Left colon (tissue), 2 donors: ENCODE data around the gene MYOM1. TPM values are rescaled to one million over a fixed set of nuclear protein-coding genes. Genes with fewer than 3 reads are reported as not detected.

Experiments used
- ATAC-seq: fragments of 200-7000 bp; cut with Tn5 transposase; one replicate; pipeline ENCODE4 v1.9.1; 2020; ENCODE audit warnings: mild to moderate bottlenecking, moderate library complexity
- DNase-seq, 2 donors: peaks; one replicate each; pipeline ENCODE4 v3.0.0-alpha.2; 2020
- intact Hi-C, 2 donors: fragments of 100-400 bp; cut with DNase I in 1 of 2; cut with micrococcal nuclease in 1 of 2; formaldehyde crosslinking; loops; one replicate each; pipeline versions ENCODE4 v1.11.2 to v1.14.0; 2022; cut with DNase I, micrococcal nuclease
- total RNA-seq, 2 donors: library from RNA; stranded (reverse); fragmentation: NEBNext Ultra II Directional; extraction: Animal tissue kit (Norgen Biotek cat#: 25700); gene quantifications; one replicate each; pipeline ENCODE4 v1.2.1, GENCODE V29; 2021
- donor health status: DM: no; HTN: no; CAD: no.
- donor health status: DM: yes; HTN: yes; CAD: no.

The MYOM1 gene
- total RNA-seq, 2 donors from 2014 or later: 3.5 to 9.6 TPM

DNA sequence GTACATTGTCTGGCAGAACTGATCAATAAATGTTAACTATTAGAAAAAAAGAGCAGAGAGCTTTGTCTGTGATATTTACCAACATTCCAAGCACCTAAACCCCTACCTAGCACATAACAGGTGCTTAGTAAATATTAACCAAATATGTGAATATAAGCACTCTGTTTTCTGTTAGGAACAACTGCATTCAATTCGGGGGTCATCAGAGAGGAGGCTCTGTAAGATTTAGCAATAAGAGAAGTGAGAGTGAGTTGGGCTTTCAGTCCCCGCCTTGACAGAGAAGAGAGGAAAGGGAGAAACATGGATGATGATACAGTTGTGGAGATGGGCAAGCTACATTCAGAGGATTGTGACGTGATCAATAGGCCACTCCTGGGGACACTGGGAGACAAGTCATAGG, 47.7 kb downstream of the MYOM1 start:
- intact Hi-C loops: no loop called here
- no peak for ATAC-seq

DNA sequence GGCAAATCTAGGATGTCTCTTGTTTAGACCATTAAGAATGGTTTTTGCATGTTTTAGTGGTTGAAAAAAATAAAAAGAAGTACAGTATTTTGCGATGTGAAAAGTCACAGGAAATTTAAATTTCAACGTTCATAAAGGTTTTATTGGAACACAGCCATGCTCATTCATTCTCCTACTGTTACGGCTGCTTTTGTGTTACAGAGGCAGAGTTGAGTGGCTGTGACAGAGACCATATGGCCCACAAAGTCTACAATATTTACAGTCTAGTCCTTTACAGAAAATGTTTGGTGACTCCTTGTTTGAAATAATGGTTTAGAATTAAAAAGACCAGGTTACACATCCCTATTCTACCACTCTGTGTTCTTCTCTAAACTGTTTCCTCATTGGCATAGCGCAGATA, 48.1 kb downstream of the MYOM1 start:
- intact Hi-C loops: no loop called here
- ATAC-seq: no peak
- no peak for DNase-seq

More for the DNA sequence above, 47.7 kb downstream of the MYOM1 start:
- no peak for DNase-seq

DNA sequence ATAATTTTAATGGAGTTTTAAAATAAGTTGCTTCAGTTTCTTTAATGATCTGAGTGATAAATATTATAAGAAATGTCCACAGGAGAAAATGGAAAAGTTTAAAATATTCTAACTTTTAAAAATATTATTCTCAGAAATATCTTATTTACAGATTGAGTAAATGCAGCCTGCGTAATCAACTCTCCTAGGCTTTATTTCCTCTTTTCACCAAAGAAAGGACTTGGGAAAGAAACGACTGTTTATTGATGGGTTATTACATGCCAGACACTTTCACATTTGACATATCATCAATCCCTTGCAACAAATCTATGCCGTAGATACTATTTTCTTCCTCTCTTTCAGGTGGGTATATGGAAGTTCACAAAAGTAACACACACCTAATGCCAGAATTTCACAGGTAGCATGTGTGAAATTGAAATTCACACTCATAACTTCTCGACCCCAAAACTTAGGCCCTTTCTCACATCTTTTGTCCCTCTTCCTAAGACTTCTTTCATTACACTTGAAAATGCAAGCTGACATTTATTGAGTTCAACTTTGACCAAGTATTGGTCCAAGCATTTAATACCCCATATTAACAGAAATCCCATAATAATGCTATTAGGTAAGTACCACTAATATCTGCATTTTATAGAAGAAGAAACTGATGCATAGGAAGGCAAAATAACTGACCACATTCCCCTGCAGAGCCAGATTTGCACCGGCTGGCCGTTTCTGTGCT, 49.2 kb downstream of the MYOM1 start:
- intact Hi-C loops: no loop called here
- ATAC-seq (no peak), DNase-seq (no peak)

DNA sequence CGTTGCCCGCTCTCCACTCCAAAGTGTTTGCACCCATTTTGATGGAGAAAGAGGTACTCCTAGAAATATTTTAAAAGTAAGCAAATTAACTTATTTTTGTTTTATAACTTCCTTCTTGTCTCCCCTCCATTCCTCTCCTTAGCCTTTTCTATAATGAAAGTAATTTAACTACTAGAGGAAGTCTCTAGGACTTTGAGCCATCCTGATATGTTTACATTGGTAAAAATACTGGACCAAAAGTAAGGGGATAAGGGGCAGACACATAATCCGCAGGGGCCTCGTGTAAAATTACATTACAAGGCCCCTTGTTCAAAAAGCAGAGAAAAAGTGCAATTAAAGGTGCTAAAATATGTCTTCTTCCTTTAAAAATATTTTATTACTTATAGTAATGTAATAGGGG, 55.4 kb downstream of the MYOM1 start:
- intact Hi-C loops: no loop called here
- DNase-seq (no peak), ATAC-seq (no peak)

DNA sequence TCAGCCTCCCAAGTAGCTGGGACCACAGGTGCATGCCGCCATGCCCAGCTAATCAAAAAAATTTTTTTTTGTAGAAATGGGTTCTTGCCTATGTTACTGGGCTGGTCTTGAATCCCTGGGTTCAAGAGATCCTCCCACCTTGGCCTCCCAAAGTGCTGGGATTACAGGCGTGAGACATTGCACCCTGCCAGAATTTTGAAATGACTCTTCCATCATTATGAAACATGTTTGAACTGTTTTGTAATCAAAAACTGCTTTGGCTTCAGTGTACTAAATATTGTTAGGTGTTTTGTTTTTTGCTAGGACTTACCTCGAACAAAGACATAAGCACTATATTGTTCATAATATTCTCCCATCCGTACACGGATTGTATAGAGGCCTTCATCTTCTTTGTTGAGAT, 55.8 kb downstream of the MYOM1 start:
- intact Hi-C loops: no loop called here
- no peak for ATAC-seq
- DNase-seq: no peak

DNA sequence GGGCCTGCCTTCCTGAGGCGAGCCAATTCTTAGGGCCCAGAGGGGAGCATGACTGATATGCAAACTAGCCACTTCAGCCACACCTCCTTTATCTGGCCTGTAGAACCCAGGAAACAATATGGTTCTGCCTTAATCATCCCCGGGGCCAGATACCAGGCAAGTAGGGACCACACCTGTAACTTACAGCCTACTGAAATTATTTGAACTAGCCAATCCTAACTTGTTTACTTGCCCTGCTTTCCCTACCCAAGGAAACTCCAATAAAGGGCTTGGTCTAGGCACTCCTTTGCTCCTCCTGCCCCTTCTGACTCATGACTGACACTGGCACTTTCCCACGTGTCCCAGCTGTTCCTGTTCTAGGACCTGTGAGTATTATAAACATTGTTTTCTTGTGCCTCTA, 57.6 kb downstream of the MYOM1 start:
- ATAC-seq: peak; percentile 97
- DNase-seq: peak; percentile 24 to 70
- intact Hi-C loops: no loop called here

DNA sequence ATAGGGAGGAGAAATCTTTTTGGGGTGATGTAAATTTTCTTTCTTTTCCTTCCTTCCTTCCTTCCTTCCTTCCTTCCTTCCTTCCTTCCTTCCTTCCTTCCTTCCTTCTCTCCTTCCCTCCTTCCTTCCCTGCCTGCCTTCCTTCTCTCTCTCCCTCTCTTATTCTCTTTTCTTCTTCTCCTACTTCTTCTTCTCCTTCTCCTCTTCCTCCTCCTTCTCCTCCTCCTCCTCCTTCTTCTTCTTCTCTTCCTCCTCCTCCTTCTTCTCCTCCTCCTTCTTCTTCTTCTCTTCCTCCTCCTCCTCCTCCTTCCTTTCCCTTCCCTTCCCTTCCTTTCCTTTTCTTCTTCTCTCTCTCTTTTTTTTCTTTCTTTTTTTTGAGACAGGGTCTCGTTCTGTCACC, 59.9 kb downstream of the MYOM1 start:
- intact Hi-C loops: loop anchor here in 1 of 2 donors (10.0 kb wide), 1 partner anchor 85 kb away; the partner anchor contains the start of gene MYL12A
- DNase-seq: no peak
- no peak for ATAC-seq

DNA sequence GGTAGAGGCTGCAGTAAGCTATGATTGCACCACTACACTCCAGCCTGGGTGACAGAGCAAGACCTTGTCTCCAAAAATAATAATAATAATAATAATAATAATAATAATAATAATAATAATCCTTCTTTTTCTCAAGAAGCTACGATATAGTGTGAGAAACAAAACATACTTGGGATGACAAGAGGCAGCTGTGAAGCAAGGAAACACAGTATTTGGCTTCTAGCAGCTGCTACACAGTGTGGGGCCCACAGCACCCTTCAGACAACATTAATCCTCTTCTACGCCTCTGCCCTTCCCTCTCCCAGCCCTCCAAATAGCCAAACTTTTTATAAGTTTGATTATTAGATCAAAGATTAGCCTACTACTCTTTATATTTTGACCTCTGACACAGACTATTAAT, 62.2 kb downstream of the MYOM1 start:
- ATAC-seq (no peak), DNase-seq (no peak)
- intact Hi-C loops: loop anchor here in 1 of 2 donors (10.0 kb wide), 1 partner anchor 87 kb away; the partner anchor contains the start of gene MYL12A

DNA sequence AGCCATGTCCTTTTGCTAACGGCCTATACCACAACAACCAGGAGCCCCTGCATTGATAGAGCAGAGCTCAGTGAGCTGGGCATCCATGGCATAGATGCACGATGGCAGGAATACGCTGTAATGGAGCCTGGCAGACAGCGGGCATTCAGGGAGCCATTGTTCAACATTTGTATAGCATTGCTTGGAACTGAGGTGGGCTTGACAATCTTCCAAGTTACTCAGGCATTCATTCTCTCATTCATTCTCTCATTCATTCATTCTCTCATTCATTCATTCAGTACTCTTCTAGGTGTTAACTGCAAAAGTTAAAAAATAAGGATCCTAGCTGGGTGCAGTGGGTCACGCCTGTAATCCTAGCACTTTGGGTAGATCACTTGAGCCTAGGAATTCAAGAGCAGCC, 62.7 kb downstream of the MYOM1 start:
- intact Hi-C loops: loop anchor here in 1 of 2 donors (10.0 kb wide), 1 partner anchor 88 kb away; the partner anchor contains the start of gene MYL12A
- ATAC-seq: no peak
- DNase-seq: no peak

DNA sequence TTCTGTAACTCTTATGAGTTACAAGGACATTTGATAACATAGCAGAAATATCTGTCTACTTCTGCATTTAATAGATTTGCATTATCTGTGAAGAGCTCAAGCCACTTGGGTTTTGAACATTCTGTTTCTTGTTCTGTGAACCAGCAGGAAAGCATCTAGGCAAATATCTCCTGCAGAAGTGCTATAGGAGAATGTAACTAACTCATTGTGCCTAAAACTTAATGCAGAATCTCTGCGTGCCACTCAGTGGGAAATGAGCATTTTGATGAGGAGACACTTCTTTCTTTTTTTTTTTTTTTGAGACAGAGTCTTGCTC, 63.5 kb downstream of the MYOM1 start:
- intact Hi-C loops: loop anchor here in 1 of 2 donors (10.0 kb wide), 1 partner anchor 89 kb away; the partner anchor contains the start of gene MYL12A
- no peak for ATAC-seq
- no peak for DNase-seq

DNA sequence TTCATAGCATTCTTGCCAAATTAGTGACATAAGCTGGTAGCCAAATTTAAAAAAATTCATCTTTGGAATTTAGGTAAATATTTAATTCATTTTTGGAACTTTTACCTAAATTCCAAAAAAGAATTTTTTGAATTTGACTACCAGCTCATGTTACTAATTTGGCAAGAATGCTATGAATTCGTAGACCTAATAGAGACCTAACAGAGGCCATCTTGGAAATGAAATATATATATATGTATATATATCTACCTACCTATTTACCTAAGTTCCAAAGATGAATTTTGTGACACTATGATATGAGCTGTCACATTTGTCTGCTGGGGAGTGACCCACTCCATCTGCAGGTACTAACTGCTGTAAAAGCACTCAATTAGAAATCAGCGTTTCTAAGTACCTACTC, 65.6 kb downstream of the MYOM1 start:
- intact Hi-C loops: loop anchor here in 1 of 2 donors (5.0 to 10.0 kb wide), 2 partner anchors 91 to 222 kb away; partner anchors contain the start of gene MYL12A
- no peak for ATAC-seq

DNA sequence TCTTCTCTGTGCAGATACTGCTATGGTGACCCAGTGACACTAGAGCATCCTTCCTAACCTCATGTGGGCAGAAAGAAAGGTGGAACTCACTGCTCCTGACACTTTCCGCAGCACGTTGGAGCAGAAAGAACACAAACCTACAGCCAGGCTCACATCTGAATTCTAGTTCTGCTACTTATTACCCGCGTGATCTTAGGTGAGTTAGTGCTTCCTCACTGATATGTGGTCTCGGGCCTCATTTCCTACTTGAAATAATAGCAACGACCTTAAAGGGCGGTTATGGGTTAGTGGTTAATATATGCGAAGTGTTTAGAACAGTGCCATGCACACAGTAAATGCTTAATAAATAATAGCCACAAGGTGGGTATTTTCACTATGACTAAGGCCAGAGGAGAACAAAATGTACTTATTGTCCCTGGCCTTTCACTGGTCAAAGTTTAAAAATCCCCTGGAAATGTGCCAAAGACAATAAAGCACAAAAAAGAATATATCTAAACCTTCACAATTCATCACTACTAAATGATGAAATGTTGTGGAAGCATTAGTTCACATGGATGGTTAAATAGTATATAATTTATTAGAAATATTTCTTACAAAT, 66.6 kb downstream of the MYOM1 start:
- ATAC-seq: no peak
- intact Hi-C loops: loop anchor here in 1 of 2 donors (5.0 to 10.0 kb wide), 2 partner anchors 92 to 221 kb away; partner anchors contain the start of gene MYL12A

More for the DNA sequence above, 65.6 kb downstream of the MYOM1 start:
- no peak for DNase-seq

DNA sequence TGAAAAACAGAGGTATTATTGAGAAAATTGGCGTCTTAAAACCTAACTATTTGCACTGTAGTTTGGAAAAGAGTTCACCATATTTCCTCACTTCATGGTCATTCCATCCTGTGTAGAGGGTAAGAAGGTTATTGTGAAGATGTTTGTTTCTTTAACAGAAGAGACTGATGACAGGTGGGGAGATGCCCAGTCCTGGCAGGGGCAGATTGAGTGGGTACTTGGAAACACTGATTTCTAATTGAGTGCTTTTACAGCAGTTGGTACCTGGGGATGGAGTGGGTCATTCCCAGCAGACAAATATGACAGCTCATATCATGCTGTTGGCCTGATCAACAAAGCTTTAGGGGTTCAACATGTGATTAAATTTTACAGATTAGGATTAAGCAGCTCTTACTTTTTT, 67.5 kb downstream of the MYOM1 start:
- DNase-seq (no peak), ATAC-seq (no peak)
- intact Hi-C loops: loop anchor here in 1 of 2 donors (5.0 to 10.0 kb wide), 2 partner anchors 93 to 220 kb away; partner anchors contain the start of gene MYL12A

More for the DNA sequence above, 66.6 kb downstream of the MYOM1 start:
- DNase-seq: no peak

DNA sequence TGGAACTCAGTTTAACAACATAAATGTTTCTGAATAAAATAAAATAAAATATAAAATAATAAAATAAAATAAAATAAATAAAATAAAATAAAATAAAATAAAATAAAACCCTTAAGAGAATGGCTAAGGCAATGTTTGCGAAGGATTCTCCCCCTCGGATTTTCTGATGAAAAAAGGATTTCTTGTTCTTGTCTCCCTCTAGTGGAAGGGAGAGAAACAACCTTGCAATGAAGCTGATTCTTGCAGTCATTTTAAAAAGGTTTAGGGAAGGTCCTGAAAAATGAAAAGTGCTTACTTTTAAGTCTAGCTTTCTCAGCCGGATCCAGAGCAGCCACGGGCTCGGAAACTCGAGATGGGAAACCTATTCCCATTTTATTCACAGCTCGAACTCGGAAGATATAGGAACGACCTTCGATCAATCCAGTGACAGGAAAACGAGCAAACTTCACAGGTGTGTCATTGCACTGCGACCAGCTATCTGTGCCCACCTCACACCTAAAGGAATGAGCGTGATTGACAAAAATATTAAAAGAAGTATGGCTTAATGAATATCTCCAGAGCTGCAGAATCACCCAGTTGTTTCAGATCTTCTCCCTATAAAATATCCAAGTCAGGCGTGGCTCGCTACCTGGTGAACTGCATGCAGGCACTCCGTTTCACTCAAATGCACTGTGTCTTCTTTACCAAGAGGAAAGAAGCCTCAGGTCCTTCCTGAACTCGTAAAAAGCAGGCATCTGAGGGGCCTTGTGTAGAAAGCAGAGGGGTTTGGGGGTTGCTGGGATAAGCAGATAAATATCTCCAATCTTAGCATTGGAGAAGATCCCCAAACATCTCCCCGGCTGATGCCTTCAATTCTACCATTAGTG, 68.1 kb downstream of the MYOM1 start:
- DNase-seq (peak in 1 of 2 donors; percentile 15), ATAC-seq (peak; percentile 63)
- intact Hi-C loops: loop anchor here in 1 of 2 donors (5.0 to 10.0 kb wide), 2 partner anchors 93 to 219 kb away; partner anchors contain the start of gene MYL12A

DNA sequence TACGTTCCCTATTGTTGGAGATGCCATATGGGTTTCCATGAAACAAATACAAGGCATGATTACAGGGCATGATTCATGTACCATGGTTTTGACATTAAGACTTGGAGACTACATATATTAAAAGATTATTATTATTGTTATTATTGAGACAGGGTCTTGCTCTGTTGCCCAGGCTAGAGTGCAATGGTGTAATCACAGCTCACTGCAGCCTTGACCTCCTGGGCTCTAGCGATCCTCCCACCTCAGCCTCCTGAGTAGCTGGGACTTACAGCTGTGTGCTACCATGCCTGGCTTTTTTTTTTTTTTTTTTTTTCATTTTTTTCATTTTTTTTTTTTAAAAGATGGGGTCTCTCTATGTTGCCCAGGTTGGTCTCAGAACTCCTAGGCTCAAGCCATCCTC, 69.1 kb downstream of the MYOM1 start:
- ATAC-seq (no peak), DNase-seq (no peak)
- intact Hi-C loops: loop anchor here in 1 of 2 donors (5.0 to 10.0 kb wide), 2 partner anchors 94 to 218 kb away; partner anchors contain the start of gene MYL12A

DNA sequence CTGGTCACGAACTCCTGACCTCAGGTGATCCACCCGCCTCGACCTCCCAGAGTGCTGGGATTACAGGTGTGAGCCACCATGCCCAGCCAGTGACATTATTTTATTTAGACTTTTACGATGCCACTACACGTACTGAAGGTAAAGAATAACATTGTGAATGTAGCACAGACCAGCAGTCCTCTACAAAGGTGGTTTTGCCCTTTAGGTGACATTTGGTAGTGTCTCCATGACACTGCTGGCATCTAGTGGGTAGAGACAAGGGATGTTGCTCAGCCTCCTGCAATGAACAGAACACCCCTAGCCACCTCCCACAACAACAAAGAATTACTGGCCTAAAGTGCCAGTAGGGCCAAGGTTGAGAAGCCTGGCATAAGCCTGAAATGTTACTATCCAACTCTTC, 69.5 kb downstream of the MYOM1 start:
- ATAC-seq: peak; percentile 74
- no peak for DNase-seq
- intact Hi-C loops: loop anchor here in 1 of 2 donors (5.0 to 10.0 kb wide), 2 partner anchors 95 to 218 kb away; partner anchors contain the start of gene MYL12A

DNA sequence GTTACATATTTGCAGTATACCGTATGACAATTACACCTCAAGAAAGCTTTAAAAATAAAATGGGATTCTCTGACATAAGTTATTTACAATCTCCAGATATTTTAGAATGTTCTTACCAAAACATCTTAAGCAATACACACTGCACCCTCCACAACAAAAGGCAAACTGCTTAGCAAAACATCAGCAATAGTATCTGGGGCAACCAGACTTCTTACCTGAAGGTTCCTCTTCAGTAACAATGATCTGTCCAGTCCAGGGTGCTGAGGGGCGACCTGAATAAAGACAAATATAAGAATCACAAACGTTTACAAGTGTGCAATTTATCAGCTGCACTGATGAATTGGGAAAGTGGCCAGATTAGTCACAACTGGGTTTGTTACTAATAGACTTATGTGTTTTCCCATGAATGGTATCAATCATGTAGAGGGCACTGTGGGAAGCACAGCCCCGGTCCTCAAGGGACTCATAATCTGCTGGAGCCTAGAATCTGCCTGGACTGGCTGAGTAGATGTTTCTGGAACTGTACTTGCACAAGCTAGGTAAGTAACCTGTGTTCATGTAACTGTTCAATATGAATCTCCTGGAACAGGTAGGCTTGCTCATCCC, 70.7 kb downstream of the MYOM1 start:
- no peak for DNase-seq
- ATAC-seq: no peak
- intact Hi-C loops: no loop called here

DNA sequence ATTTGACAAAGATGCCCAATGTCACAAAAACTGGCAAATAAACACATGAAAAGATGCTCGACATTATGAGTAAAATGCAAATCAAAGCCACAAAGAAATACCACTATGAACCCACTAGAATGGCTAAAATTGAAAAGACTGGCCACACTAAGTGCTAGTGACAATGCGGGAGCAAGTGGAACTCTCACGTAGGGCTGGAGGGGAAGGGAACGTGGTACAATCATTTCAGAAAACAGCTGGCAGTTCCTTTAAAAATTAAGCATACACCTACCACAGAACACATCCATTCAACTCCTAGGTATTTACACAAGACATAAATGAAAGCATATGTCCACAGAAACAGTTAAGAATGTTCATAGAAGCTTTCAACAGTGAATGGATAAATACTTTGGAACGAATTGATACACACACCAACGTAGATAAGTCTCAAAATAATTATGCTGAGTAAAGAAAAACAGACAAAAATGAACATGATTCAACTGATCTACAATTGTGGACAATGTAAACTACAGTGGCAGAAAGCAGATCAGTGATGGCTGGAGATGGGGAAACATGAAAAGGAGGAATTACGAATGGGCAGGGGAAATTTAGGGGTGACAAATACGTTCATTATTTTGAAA, 71.7 kb downstream of the MYOM1 start:
- no peak for ATAC-seq
- DNase-seq: no peak
- intact Hi-C loops: no loop called here
